ENCODE results near the gene GFY. TPM values are rescaled to one million over a fixed set of nuclear protein-coding genes. Genes with fewer than 3 reads are reported as not detected.
A peak's percentile ranks its signal among the peaks of the same experiment; 100 is the strongest.

GFY gene
- total and polyA plus RNA-seq, 9 of the 15 experiments (the other 6 are each of a cell fraction or from before 2014, with no cell fraction given): 0.06 to 0.40 (median 0.19) TPM; not detected in 3

- TF ChIP-seq MLLT1 (IDR thresholded peaks at IDR 0.05): no peak
- no peak for TF ChIP-seq SNIP1 (IDR thresholded peaks at IDR 0.05; ENCODE audit: low read depth)
- TF ChIP-seq RBM14 (IDR thresholded peaks at IDR 0.05; ENCODE audit: borderline replicate concordance, insufficient read depth, low read depth, low read length): no peak
- no peak for TF ChIP-seq MXD1 (CRISPR knock-in tag; IDR thresholded peaks at IDR 0.05; ENCODE audit: borderline replicate concordance, poor library complexity, severe bottlenecking)
- no peak for TF ChIP-seq NFE2L1 (tag; IDR thresholded peaks at IDR 0.05; ENCODE audit: borderline replicate concordance, low read depth)
- TF ChIP-seq MIER1 (IDR thresholded peaks at IDR 0.05; ENCODE audit: low read depth): no peak
- TF ChIP-seq SNRNP70 (optimal IDR thresholded peaks at IDR 0.05; ENCODE audit: low read depth, low read length): no peak
- no peak for TF ChIP-seq FOSL1 (tag; conservative IDR thresholded peaks at IDR 0.05)
- no peak for TF ChIP-seq EZH2 (IDR thresholded peaks at IDR 0.05; ENCODE audit: borderline replicate concordance, low read depth, low read length)
- TF ChIP-seq GABPA (tag; conservative IDR thresholded peaks at IDR 0.05; ENCODE audit: low read depth): peak; percentile 75
- no peak for TF ChIP-seq CEBPB (tag; IDR thresholded peaks at IDR 0.05)
- no peak for TF ChIP-seq SMARCC2 (IDR thresholded peaks at IDR 0.05; ENCODE audit: low read depth)
- TF ChIP-seq NR2C1 (IDR thresholded peaks at IDR 0.05): peak; percentile 79
- peak; percentile 72; the same call in 1 of the 2 replicates for TF ChIP-seq NR2C1 (tag; IDR thresholded peaks at IDR 0.05)
- TF ChIP-seq CBX5 (IDR thresholded peaks at IDR 0.05; ENCODE audit: borderline replicate concordance, low read depth): no peak
- 0 out of 2 replicates have a peak, but pooled peaks have one; percentile 23 for TF ChIP-seq HINFP (tag; conservative IDR thresholded peaks at IDR 0.05; ENCODE audit: low read depth)
- TF ChIP-seq PHF21A (IDR thresholded peaks at IDR 0.05; ENCODE audit: borderline replicate concordance, low read depth): no peak
- no peak for TF ChIP-seq MTF1 (CRISPR knock-in tag; IDR thresholded peaks at IDR 0.05; ENCODE audit: borderline replicate concordance)
- TF ChIP-seq ZNF324 (CRISPR knock-in tag; IDR thresholded peaks at IDR 0.05): no peak
- TF ChIP-seq U2AF2 (optimal IDR thresholded peaks at IDR 0.05; ENCODE audit: low read depth, low read length): no peak
- TF ChIP-seq HNRNPUL1 (IDR thresholded peaks at IDR 0.05; ENCODE audit: low read length): no peak
- no peak for TF ChIP-seq ZBTB33 (CRISPR knock-in tag; IDR thresholded peaks at IDR 0.05)
- no peak for TF ChIP-seq RBM17 (IDR thresholded peaks at IDR 0.05; ENCODE audit: borderline replicate concordance, low read depth, low read length)
- no peak for TF ChIP-seq ZC3H8 (IDR thresholded peaks at IDR 0.05)
- no peak for TF ChIP-seq GATAD2A (IDR thresholded peaks at IDR 0.05)
Measured at GRCh38 chr19:49409441-49410029, 15.7 kb upstream of the GFY start (continued).
